Vagina (tissue), 2 donors: ENCODE data around the gene LRRC10B.

ENCODE experiments used
- POLR2A ChIP-seq, 2 donors: fragments of 450-650 bp; IDR thresholded peaks; one replicate each; pipeline ENCODE4 v1.6.1; 2017; ENCODE audit warnings: antibody characterized with exemption in 2 of 2, mild to moderate bottlenecking in 2 of 2, moderate library complexity in 2 of 2
- TF ChIP-seq, protein P1 (sequence below), 3 experiments: fragments of 450-650 bp in 2 of 3; fragments of 200-600 bp in 1 of 3; sonication (generic) in 1 of 3; IDR thresholded peaks; one replicate each; pipeline ENCODE4 v1.5.1; 2017 to 2019; ENCODE audit warnings: antibody characterized with exemption in 3 of 3, mild to moderate bottlenecking in 2 of 3, moderate library complexity in 2 of 3

DNA sequence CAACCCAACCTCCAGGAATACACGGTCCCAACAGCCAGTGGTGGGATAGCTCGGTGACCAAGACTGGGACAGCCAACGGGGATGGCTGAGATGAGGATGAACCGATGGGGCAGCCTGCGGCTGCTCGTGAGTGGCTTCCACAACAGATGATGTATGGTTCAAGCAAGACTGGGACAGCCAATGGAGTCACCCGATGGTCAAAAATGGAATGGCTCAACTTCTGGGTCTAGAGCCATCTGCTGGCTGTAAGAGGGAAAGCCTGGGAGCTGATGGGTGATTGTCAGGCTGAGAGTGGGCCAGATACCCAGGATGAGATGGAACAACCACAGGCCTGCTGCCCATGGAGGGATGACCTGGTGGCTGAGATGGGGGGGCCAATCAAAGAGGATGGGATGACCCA, 36.8 kb downstream of the LRRC10B start:
- TF ChIP-seq, protein P1, sequence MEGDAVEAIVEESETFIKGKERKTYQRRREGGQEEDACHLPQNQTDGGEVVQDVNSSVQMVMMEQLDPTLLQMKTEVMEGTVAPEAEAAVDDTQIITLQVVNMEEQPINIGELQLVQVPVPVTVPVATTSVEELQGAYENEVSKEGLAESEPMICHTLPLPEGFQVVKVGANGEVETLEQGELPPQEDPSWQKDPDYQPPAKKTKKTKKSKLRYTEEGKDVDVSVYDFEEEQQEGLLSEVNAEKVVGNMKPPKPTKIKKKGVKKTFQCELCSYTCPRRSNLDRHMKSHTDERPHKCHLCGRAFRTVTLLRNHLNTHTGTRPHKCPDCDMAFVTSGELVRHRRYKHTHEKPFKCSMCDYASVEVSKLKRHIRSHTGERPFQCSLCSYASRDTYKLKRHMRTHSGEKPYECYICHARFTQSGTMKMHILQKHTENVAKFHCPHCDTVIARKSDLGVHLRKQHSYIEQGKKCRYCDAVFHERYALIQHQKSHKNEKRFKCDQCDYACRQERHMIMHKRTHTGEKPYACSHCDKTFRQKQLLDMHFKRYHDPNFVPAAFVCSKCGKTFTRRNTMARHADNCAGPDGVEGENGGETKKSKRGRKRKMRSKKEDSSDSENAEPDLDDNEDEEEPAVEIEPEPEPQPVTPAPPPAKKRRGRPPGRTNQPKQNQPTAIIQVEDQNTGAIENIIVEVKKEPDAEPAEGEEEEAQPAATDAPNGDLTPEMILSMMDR (IDR thresholded peaks at IDR 0.05): no peak
- no peak for TF ChIP-seq POLR2A (IDR thresholded peaks at IDR 0.05)
